HL-60 (cell line): Measurements from ENCODE around the gene RNF111.

Experiments
- DNase-seq, 2 experiments: peaks; one replicate each; pipeline ENCODE4 v3.0.0-alpha.2; 2010 to 2020; ENCODE audit warnings: low read depth in 1 of 2, low spot score in 1 of 2
- H3K27ac ChIP-seq: fragments of 250-450 bp; sonication (Bioruptor Pico); replicated peaks from 2 replicates; pipeline ENCODE4 v1.5.1; 2020; ENCODE audit warnings: mild to moderate bottlenecking, moderate library complexity
- H3K27me3 ChIP-seq: fragments of 250-450 bp; sonication (Bioruptor Pico); 2 replicates; pipeline ENCODE4 v1.5.1; 2021; ENCODE audit warnings: mild to moderate bottlenecking, moderate library complexity; ENCODE audit not compliant: insufficient read depth, poor library complexity, severe bottlenecking
- H3K4me3 ChIP-seq: replicated peaks from 2 replicates; pipeline ENCODE4 v1.5.1; 2011; ENCODE audit warnings: mild to moderate bottlenecking, control low read depth, low read length; ENCODE audit not compliant: insufficient read depth
- GABPA ChIP-seq: IDR thresholded peaks from 2 replicates; pipeline ENCODE4 v1.6.1; 2012; ENCODE audit warnings: low read depth
- POLR2AphosphoS5 ChIP-seq: IDR thresholded peaks from 2 replicates; pipeline ENCODE4 v1.6.1; 2012; ENCODE audit warnings: low read depth
- SPI1 ChIP-seq: IDR thresholded peaks from 2 replicates; pipeline ENCODE4 v1.6.1; 2012; ENCODE audit warnings: low read depth, mild to moderate bottlenecking, borderline replicate concordance
- long read RNA-seq: library from polyadenylated mRNA; unstranded; transcript quantifications from one replicate; pipeline ENCODE4 v2.0.0, GENCODE V29; 2020
- TF ChIP-seq, protein P1 (sequence below): IDR thresholded peaks from one replicate; pipeline ENCODE4 v1.5.1; 2011; ENCODE audit warnings: low read length, control low read depth, inconsistent platforms; ENCODE audit not compliant: insufficient read depth
- TF ChIP-seq, protein P2 (sequence below): IDR thresholded peaks from 2 replicates; pipeline ENCODE4 v1.6.1; 2012; ENCODE audit warnings: low read depth; ENCODE audit not compliant: insufficient replicate concordance

Gene RNF111
- long read RNA-seq, full-length matches to known transcripts, result 4 of 12 reads
- long read RNA-seq, partial matches to known transcripts, result 5 of 12 reads
- long read RNA-seq, other reads (novel, unspliced or antisense), result 3 of 12 reads

DNA sequence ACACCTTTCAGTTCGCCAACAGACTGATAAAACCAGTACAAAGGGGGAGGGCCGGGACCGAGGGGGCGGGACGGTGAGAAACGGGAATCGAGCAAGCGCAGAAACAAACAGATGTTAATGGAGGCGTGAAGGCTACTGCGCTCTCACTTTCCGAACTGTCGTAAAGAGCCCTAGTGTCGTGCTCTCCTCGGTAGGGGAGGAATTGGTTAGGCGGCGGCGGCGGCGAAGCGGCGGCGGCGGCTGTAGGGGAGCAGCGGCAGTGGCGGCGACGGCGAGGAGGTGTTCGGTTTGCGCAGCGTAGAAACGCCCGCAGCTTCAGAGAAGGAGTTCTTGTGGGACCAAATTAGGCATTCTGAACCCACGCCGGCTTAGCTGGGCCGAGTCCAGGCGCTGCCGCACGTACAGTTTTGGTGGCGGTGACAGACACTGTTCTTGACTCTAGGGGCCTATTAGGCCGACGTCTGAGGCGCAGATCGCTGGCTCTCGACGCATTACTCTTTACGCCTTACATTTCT, at the start of gene RNF111:
Gene RNF111 (plus strand): TSS at position 173 of the 515 bp plus-strand sequence. CDS start 43,160 bp downstream, outside the sequence.
- H3K27me3 ChIP-seq, result no peaks in the 10 kb centered on the region
- H3K4me3 ChIP-seq, result peak within 1 kb of the TSS; percentile 83
- H3K27ac ChIP-seq, result peak within 1 kb of the TSS; percentile 84
- no peak for TF ChIP-seq GABPA
- TF ChIP-seq POLR2AphosphoS5, result peak; percentile 72
- TF ChIP-seq, protein P1, sequence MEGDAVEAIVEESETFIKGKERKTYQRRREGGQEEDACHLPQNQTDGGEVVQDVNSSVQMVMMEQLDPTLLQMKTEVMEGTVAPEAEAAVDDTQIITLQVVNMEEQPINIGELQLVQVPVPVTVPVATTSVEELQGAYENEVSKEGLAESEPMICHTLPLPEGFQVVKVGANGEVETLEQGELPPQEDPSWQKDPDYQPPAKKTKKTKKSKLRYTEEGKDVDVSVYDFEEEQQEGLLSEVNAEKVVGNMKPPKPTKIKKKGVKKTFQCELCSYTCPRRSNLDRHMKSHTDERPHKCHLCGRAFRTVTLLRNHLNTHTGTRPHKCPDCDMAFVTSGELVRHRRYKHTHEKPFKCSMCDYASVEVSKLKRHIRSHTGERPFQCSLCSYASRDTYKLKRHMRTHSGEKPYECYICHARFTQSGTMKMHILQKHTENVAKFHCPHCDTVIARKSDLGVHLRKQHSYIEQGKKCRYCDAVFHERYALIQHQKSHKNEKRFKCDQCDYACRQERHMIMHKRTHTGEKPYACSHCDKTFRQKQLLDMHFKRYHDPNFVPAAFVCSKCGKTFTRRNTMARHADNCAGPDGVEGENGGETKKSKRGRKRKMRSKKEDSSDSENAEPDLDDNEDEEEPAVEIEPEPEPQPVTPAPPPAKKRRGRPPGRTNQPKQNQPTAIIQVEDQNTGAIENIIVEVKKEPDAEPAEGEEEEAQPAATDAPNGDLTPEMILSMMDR, result no peak
- TF ChIP-seq, protein P2, sequence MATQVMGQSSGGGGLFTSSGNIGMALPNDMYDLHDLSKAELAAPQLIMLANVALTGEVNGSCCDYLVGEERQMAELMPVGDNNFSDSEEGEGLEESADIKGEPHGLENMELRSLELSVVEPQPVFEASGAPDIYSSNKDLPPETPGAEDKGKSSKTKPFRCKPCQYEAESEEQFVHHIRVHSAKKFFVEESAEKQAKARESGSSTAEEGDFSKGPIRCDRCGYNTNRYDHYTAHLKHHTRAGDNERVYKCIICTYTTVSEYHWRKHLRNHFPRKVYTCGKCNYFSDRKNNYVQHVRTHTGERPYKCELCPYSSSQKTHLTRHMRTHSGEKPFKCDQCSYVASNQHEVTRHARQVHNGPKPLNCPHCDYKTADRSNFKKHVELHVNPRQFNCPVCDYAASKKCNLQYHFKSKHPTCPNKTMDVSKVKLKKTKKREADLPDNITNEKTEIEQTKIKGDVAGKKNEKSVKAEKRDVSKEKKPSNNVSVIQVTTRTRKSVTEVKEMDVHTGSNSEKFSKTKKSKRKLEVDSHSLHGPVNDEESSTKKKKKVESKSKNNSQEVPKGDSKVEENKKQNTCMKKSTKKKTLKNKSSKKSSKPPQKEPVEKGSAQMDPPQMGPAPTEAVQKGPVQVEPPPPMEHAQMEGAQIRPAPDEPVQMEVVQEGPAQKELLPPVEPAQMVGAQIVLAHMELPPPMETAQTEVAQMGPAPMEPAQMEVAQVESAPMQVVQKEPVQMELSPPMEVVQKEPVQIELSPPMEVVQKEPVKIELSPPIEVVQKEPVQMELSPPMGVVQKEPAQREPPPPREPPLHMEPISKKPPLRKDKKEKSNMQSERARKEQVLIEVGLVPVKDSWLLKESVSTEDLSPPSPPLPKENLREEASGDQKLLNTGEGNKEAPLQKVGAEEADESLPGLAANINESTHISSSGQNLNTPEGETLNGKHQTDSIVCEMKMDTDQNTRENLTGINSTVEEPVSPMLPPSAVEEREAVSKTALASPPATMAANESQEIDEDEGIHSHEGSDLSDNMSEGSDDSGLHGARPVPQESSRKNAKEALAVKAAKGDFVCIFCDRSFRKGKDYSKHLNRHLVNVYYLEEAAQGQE, result no peak
- 0 out of 2 replicates have a peak, but pooled peaks have one; percentile 26 for TF ChIP-seq SPI1
- peak; percentile 95 to 96 for DNase-seq

DNA sequence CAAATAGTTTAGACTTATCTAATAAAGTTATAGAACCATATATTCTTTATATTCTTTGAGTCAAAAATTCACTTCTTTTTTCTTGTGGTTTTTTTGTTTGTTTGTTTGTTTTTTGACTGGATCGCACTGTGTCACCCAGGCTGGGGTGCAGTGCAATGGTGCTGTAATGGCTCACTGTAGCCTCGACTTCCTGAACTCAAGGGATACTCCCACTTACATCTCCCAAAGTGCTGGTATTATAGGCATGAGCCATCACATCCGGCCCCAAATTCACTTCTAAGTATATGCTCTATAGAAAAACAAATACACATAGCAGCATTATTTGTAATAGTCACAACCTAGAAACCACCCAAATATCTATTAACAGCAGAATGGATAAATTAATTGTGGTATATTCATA, 40.3 kb upstream of the RNF111 start:
- H3K27ac ChIP-seq, result no peak overlapping the region
- no peak overlapping the region for H3K4me3 ChIP-seq
- TF ChIP-seq, protein P1, result no peak
- TF ChIP-seq GABPA (no peak), SPI1 (no peak), POLR2AphosphoS5 (no peak)
- TF ChIP-seq, protein P2, result no peak
- DNase-seq, result no peak
- H3K27me3 ChIP-seq, result no peaks in the 10 kb centered on the region

DNA sequence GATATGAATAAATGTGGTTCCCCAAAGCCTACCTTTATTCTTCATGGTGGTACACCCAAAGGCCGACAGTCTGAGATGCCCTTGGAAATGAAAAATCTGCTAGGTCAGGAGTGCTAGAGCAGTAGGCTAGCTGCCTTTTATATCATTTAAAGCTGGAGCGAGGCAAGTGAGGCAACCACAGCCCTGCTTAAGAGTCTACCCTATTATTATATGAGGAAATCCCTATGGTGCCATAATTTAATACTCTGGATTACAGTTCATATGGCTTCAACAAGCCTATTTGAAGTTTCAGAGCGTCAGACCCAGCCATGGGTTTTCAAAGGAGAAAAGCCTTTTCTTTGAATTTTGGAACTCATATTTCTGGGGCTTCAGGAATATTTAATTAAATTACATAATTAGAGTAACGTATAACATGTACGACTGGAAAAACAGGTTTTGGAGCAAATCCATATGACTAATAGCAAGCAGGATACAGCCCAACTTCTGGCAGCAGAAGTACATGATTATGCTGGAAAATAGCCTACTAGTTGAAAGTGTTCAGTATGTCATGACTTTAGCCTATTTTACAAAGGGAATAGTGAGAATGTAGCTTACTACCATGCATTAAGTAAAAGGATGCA, 36.0 kb upstream of the RNF111 start:
- Histone ChIP-seq H3K27me3 (no peaks in the 10 kb centered on the region), H3K4me3 (no peak overlapping the region), H3K27ac (no peak overlapping the region)
- no peak for DNase-seq
- no peak for TF ChIP-seq POLR2AphosphoS5
- TF ChIP-seq SPI1, result no peak
- TF ChIP-seq, protein P1, result no peak
- no peak for TF ChIP-seq GABPA
- TF ChIP-seq, protein P2, result no peak
